GM12878 (cell line): ENCODE results near the gene FHOD3.

Experiments used
- FOXK2 ChIP-seq: fragments of 450-650 bp; IDR thresholded peaks from 2 replicates; pipeline ENCODE4 v1.6.1; 2017; ENCODE audit warnings: mild to moderate bottlenecking, moderate library complexity
- SMC3 ChIP-seq: IDR thresholded peaks from 2 replicates; pipeline ENCODE4 v1.6.1; 2011; ENCODE audit warnings: low read length, improper control_type of control experiment, borderline replicate concordance

DNA sequence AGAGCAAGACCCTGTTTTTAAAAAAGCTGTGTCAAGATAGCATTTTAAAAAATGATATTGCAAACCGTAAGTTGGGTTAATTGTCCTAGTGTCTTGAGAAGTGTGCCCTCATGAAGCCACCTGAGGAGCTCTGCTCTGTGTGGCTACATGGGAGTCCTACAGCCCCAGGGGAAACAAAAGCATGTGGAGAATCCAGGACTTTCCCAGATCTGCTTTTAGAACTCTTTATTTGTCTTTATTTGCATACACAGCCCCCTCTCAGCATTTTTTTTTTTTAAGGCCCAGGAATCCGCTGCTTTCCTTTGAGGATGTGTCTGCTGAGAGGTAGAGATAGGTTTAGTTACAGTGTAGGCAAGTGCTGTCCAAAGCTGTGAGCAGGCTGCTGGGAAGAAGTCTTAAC lies 219.2 kb downstream of the FHOD3 start:
- TF ChIP-seq SMC3 (no peak), FOXK2 (no peak)
